GM12873 (cell line): ENCODE results near the gene ATAD3B.

Experiments
- TF ChIP-seq, protein P1 (sequence below): IDR thresholded peaks from 2 replicates; pipeline ENCODE4 v1.5.1; 2012; ENCODE audit warnings: low read depth, mild to moderate bottlenecking, moderate library complexity, low read length, control low read depth; ENCODE audit not compliant: insufficient read depth; ENCODE audit errors: missing control alignments

The ATAD3B gene

DNA sequence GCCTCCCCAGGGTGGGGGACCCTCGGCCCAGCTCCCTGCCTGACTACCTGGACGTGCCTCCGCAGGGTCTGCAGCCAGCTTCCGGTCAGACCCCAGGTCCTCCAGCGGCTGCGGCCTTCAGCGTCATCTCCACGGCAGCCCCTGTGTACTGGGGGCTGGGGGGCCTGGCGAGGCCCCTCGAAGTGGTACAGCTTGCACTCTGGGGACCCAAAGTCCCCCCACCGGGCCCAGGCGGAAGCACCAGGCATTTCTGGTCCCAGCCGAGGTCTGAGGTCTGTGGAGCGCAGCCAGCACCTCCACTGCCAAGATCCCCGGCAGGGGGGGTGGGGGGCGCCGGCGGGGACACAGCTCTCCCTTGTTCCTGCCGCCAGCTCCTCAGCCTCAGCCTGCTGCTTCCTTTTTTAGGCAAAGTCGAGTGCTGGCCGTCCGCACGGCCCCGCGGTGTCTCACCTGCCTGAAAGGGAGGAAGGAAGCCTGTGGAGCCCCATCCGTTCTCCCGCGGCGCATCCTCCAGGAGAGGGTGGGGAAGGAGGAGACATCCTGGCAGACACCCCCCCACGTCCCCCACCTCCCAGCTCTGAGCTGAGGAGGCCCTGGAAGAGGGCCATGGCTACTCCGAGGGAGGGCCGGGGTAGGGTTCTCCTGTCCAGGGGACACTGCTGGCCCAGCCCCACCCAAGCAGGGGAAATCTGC is 37.3 kb upstream of the ATAD3B start:
- TF ChIP-seq, protein P1, sequence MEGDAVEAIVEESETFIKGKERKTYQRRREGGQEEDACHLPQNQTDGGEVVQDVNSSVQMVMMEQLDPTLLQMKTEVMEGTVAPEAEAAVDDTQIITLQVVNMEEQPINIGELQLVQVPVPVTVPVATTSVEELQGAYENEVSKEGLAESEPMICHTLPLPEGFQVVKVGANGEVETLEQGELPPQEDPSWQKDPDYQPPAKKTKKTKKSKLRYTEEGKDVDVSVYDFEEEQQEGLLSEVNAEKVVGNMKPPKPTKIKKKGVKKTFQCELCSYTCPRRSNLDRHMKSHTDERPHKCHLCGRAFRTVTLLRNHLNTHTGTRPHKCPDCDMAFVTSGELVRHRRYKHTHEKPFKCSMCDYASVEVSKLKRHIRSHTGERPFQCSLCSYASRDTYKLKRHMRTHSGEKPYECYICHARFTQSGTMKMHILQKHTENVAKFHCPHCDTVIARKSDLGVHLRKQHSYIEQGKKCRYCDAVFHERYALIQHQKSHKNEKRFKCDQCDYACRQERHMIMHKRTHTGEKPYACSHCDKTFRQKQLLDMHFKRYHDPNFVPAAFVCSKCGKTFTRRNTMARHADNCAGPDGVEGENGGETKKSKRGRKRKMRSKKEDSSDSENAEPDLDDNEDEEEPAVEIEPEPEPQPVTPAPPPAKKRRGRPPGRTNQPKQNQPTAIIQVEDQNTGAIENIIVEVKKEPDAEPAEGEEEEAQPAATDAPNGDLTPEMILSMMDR = no peak

DNA sequence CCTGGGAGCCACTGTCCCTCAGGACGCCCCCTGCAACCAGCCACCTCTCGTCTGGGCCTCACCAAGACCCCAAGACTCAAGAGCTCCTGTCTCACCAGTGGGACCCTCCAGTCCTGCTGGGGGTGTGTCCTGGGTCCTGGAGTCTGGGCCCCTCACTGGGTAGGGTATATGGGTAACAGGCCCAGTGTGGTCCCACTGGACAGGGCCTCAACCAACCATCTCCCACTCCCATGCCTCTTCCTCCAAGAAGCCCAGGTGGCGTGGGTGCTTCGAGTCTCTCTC is 36.8 kb upstream of the ATAD3B start:
- TF ChIP-seq, protein P1 = no peak

DNA sequence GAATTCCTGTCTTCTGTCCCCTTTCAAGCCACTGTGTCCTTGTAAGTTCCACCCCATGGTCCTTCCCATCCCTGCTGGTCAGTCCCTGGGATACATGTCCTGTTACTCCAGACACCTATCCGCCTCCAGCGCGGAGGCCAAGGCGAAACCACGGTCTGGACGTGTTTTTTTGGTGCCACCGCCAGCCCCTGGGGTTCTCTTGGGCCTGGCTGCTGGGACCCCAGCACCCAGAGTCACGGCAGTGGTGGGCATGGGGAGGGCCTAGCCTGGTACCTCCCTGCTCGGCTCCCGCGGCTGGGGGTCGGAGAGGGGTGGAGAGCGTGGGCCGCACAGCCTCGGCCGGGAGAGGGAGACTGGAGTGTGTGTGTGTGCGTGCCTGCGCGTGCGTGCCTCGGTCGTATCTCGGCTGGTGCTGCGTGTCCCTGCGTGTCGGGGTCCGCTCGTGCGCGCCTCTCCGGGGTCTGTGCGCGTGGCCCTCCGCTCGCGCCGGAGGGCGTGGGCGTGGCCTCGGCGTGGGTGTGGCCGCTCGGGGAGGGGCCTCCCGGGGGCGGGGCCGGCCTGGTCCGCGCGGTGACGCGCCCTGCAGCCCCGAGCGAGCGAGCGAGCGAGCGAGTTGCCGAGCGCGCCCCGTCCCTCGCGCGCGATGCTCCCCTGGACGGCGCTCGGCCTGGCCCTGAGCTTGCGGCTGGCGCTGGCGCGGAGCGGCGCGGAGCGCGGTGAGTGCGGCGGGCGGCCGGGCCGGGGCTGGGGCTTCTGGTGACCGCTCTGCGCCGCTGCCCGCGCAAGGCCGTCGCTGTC is 36.3 kb upstream of the ATAD3B start, which contains the start of gene VWA1:
VWA1 (plus strand) TSS at position 585 of the 798 bp plus-strand sequence; CDS start at position 644, 59 bp downstream.
- TF ChIP-seq, protein P1 = no peak

- TF ChIP-seq, protein P1 = no peak
These were observed 35.5 kb upstream of the ATAD3B start for GRCh38 chr1:1435911-1436629.

DNA sequence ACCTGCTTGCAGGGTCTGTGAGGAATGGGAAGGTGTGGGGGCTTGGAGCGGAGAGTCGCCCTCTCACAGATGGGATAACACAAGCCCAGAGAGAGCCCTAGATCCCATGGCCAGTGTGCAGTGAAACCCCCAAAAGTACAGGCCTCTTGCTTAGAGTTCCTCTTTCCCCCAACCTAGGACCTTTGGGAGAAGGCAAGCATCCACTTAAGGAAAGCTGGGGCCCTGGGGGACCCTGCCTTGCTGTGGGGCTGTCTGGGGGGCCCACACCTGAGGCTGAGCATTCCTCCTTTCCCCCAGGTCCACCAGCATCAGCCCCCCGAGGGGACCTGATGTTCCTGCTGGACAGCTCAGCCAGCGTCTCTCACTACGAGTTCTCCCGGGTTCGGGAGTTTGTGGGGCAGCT is 34.9 kb upstream of the ATAD3B start:
- TF ChIP-seq, protein P1 = no peak

- TF ChIP-seq, protein P1 = no peak
These were observed 34.3 kb upstream of the ATAD3B start for GRCh38 chr1:1437033-1437903.
